Hippocampal formation (tissue), 2 donors: ENCODE results near the gene GH1.

Source experiments
- DNase-seq, 2 donors: peaks; one replicate each; lab custom pipeline; 2025; lab: John Stamatoyannopoulos, UW

Gene GH1

DNA sequence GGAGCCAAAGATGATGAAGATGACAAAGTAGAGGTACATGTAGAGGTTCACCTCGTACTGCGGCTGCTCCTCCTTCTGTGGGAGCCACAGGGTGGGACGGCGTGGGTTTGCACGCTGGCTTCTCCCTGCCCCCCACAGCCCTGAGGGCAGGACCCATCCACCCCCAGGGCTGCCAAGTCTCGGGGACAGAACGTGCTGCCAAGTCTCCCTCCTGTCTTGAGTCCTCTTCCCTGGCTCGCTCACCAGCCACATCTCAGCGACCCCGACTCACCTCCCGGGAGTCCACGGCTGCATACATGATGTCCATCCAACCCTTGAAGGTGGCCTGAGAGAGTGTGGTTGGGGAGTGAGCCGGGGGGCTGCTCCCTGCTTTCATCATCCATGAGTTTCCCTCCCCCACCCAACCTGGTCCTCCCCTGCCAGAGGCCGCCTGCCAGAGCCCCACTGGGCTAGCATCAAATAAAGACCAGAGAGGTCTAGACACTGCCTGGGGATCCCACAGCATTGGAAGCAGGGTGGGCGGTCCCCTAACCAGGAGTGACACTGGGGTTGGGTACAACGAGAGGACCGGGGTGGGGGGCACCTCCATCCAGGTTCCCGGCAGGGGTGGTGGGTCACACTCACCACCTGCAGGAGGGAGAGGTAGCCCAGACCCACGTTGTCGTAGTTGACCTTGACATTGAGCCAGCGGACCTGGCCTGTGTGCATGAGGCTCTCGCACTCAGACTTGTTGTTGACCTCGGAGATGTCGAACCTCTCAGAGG, 26.3 kb upstream of the GH1 start:
- DNase-seq, result no peak

GRCh38 chr17:63943745-63944144, 25.1 kb upstream of the GH1 start:
- DNase-seq, result no peak

GRCh38 chr17:63942309-63942985, 23.8 kb upstream of the GH1 start:
- no peak for DNase-seq

DNA sequence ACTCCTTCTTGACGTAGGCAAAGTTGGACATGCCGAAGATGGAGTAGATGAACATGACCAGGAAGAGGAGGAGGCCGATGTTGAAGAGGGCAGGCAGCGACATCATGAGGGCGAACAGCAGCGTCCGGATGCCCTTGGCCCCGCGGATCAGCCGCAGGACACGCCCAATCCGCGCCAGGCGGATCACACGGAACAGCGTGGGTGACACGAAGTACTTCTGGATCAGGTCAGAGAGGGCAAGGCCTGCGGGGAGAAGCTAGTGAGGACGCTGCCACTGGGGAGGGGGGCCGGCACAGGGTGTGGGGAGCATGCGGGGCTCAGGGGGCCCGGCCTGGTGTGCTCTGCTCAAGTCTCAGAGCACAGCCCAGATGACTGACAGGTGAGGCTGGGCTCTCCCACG, 23.1 kb upstream of the GH1 start:
- no peak for DNase-seq

GRCh38 chr17:63941162-63941561, 22.5 kb upstream of the GH1 start:
- DNase-seq, result no peak

- no peak for DNase-seq
Measured at GRCh38 chr17:63940584-63940983, 21.9 kb upstream of the GH1 start.

- no peak for DNase-seq
Measured at GRCh38 chr17:63939884-63940283, 21.2 kb upstream of the GH1 start.

DNA sequence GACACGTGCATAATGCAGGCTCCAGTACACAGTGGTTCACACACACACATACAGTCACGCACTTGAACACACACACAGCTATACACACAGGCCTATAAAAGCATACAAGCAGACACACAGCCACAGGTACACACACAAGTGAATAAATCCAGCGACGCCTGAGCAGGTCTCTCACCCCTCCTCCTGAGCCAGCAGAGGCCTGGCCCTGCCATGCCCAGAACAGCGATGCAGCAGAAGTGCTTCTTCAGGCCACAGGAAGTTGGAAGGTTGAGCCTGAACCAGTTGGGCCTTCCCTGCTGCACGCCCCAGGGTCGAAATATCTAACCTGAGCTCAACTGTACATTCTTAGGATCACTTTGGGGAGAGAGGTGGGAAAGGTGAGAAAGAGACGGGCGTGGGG, 20.8 kb upstream of the GH1 start:
- DNase-seq, result no peak

- DNase-seq, result no peak
Measured at GRCh38 chr17:63937920-63938319, 19.3 kb upstream of the GH1 start.

DNA sequence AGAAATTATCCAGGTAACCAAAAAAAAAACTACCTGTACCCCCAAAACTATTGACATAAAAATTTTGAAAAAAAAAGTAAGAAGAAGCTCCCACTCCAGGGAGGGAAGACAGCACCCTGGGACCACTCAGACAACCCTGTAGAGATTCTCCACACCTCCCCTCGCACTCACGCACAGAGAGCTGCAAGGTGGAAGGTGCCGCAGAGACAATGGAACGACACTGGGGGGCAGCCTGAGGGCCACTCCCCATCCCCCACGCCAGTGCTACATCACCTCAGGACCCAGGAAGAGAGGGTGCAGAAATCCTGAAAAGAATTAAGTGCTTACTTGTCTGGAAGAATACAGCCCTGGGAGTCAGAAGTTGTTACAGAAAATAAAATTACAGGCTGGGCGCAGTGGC, 18.7 kb upstream of the GH1 start:
- DNase-seq, result no peak

DNA sequence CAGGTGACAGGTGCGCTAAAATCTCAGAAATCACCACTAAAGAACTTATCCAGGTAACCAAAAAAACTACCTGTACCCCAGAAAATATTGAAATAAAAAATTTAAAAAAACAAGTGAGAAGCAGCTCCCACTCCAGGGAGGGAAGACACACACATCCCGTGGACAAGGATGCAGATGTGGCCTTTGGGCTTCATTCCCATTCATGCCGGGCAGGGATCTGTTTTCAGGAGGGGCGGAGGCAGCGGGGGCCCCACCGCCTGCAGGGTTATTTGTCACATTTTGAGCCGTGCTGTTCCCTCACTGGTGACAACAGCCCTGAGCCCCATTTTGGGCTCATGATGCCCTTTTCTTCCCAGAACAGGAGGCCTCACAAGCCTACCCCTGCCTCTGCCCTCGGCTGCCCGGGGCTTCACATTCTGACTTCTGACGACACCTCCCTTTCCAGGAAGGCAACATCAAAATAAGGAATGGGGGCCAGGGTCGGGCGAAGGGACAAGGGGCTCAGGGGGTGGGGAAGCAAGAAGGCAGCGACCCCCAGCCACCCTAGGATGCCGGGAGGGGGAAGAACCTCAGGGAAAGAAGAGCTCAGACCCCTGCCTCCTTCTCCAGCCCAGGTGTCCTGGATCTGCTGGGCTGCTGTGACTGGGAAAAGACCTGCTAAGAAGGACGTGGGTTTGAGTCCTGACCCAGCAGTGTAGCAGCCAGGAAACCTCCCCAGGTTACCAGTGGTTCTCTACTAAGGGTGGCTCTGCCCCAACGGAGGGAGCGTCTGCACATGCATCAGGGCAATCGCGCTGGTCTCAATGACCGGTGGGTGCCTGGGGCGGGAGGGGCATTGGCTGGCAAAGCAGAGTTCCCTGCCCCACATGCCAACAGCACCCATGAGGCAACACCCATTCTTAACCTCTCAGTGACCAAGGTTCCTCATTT, 15.8 kb upstream of the GH1 start:
- DNase-seq, result no peak

DNA sequence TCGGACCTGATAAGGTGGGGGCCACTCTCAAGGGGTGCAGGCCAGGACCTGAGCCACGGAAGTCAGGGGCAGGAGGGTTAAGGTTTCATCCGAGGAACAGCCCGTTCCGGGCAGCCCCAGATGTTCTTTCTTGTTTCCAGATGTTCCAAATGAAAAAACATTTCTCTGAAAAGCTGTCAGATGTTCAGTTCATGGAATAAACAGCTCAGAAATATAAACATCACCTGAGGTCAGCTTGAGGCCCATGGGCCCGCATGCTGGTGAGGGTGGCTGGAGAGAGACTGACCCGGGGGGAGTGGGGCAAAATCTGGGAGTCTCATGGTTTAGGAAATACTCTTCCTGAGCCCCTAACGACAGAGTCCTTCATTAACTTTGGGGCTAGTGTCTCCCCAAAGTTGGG, 15.0 kb upstream of the GH1 start:
- no peak for DNase-seq

DNA sequence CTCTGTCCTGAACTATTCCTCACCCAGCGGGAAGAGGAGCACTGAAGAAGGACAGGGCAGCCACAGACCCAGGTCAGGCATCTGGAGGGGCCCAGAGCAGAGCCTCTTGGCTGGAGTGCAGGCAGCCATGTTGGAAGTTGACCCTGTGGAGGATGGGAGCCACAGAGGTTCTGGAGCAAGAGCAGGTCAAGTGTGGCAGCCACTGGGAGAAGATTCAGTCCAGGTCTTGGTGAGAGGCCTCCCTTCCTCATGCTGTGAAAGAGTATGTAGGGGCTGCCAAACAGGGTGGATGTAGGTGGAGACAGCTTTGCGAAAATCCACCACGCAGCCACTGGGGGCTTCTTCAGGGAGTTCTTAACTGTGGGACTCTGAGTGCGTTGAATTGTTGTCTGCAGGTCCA, 14.1 kb upstream of the GH1 start:
- DNase-seq, result no peak

DNA sequence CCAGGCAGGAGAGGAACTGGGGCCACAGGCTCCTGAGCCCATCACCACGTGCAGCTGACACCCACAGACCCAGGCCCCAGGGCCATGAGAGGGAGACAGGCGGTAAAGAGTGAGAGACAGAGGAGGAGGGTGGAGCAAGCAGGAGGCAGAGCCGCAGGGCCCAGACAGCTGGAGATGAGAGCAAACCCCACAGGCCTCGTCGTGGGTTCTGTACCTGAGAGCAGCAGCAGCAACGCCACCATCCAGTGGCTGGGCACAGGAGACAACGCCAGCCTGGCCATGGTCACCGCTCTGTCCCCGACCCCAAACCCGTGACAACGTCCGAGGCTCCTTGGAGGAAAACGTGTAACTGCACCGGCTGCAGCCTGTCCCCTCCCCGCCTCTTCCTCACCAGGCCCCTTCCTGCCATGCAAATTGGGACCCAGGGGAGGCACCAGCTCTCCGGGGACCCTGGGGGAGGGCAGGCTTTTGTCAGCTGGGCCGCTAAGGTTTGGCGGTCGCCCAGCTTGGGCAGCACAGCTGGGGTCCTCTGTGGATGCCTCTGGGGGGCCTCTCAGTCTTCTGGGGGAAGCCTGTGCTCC, 13.4 kb upstream of the GH1 start, which contains the start of gene CD79B:
TSS of gene CD79B (minus strand) at position 351 of the 581 bp plus-strand sequence. CDS start at position 281, 70 bp downstream.
- no peak for DNase-seq

DNA sequence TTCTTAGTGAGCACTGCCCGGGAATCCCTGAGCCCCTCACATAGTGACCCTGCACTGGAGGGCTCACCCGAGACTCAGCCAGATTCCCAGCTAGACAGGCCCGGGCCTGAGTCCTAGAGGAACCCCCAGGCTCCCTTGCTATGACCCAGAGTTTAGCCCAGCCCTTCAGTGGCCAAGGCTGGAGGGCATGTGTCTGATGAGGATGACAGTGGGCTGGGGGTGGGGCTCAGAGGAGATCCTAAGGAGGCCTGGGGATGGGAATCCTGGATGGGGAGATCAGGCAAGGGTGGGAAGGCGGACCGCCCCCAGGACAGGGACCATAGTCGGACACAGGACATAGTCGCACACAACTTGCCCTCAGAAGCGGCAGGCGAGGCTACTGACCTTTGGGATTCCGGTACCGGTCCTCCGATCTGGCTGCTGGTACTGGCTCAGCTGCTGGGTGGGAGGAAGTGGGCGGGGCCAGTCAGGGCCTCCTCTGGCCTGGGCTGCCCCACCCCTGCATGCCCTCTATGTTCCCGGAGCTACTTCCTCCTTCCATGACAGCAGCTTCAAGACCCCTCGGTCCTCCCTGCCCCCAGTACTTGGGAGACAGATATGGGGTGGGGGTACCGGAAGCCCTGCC, 12.4 kb upstream of the GH1 start:
- DNase-seq, result no peak

DNA sequence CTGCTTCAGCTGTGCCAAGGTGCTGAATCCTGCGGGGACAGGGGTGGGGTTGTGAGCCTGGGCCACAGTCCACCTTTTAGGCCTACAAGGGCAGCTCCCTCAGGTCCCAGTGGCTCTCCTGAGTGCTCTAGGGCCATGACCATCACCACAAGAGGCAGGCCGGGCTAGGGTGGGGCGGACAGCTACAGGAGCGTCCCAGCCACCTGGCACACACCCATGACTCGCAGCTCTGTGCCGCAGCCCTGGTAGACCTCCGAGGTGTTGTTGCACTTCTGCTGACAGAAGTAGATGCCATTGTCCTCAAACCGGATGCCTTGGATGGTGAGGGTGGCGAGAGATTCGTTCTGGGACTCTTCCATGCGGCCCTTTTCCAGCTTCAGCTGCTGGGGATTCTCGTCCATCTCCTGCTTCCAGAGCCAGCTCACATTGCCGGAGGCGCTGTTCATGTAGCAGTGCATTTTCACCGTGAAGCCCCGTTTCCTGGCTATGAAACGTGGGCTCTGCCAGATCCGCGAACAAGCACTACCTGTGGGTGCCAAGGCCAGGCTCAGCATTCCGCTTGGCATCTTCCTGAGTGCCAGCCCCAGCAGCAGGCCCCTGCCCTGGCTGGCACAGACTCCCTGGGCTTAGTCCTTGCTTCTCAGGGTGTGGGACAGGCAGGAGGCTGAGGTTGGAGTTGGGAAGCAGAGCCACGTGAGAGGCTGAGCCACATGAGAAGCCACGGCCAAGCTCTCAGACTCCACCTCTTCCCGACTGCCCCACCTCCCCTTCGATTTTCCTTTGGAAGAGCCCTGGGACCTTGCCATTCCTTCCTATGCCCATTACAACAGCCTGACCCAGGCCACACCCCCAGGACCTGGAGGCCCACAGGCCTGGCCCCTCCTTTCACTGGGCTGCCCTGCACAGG, 11.5 kb upstream of the GH1 start:
- DNase-seq, result no peak

- DNase-seq, result no peak
Measured at GRCh38 chr17:63928966-63929695, 10.5 kb upstream of the GH1 start.

DNA sequence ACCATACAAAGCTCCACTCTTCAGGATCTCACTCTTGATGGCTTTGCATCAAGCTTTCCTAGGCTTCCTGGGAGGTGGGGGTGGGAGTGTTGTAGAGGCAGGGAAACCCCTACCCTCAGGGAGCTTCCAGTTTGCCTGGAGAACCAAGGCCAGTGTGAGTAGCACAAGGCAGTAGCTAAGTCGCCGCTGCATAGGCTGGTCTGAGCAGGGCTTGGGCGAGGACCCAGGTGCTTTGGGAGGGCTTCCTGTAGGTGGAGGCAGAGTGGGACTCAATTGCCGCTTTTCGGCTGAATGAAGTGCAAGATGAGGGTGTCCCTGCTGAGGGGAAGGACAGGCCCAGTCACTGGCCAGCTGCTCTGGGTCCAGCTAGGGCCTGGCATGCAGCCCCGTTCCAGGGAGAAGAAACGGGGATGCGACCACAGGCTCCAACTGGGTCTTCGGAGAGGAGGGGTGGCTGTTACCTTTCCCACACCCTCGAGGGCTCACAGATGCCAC, 9.6 kb upstream of the GH1 start:
- DNase-seq, result no peak

DNA sequence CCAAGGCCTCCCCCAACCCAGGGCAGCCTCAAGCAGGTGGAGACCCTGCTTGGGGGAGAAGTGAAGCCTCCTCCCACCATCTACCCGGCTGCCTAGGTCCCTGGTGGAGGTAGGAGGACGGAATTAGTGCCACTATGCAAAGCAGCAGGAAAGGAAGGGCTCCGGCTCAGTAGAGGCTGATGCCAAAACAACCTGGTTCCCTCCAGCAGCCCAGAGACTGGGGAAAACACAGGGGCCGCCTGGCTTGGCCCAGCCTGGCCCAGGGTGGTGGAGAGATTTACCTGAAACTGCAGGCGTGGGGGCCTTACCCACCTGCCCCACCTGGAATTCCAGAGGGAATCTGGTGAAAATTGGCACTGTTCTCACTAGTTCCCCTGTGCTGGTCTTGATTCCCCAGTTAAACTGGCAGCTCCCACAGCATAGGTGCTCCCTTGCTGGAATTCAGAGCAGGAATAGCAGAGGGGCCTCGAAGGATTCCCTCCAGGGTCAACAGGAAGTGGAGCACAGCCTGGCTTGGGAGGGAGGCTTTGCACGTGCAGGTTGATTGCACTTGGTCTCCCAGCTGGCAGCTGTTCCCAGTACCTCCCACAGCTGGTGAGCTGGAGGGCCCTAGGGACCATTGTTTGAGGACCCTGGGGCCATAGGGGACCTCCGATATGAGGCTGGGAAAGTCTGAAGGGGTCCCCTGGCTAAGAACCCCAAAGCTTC, 9.0 kb upstream of the GH1 start:
- DNase-seq, result no peak
